Right renal pelvis (tissue), 4 donors: ENCODE measurements around the gene EGFLAM. TPM values are rescaled to one million over a fixed set of nuclear protein-coding genes. Genes with fewer than 3 reads are reported as not detected.

Experiments
- DNase-seq, 4 donors: peaks; one replicate each; pipeline ENCODE4 v3.0.0-alpha.2; 2013; ENCODE audit warnings: low read depth in 4 of 4, low spot score in 3 of 4, missing footprints in 1 of 4
- polyA plus RNA-seq, 4 donors: library from polyadenylated mRNA; unstranded; fragments of 120-200 nt; gene quantifications; one replicate each; pipeline ENCODE4 v1.2.1, GENCODE V29; 2013; ENCODE audit not compliant: insufficient read length in 4 of 4

The EGFLAM gene
- polyA plus RNA-seq, 4 donors = 8.6 to 11.6 (median 10.1) TPM

DNA sequence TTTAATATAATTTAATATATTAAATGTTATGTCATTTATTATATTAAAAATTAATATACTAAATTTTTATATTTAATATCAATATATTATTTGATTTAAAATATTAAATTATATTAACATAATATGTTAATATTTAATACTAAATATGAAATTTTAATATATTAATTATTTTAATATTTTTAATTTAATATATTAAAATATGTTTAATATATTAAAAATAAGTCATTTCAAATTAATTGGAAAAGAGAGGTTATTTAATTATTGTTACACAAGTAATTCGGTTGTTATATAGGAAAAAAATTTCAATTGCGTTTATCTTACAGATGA lies 183.9 kb downstream of the EGFLAM start:
- no peak for DNase-seq

GRCh38 chr5:38443390-38443789 lies 185.0 kb downstream of the EGFLAM start:
- DNase-seq = no peak

GRCh38 chr5:38445374-38446028 lies 187.1 kb downstream of the EGFLAM start:
- DNase-seq = no peak

DNA sequence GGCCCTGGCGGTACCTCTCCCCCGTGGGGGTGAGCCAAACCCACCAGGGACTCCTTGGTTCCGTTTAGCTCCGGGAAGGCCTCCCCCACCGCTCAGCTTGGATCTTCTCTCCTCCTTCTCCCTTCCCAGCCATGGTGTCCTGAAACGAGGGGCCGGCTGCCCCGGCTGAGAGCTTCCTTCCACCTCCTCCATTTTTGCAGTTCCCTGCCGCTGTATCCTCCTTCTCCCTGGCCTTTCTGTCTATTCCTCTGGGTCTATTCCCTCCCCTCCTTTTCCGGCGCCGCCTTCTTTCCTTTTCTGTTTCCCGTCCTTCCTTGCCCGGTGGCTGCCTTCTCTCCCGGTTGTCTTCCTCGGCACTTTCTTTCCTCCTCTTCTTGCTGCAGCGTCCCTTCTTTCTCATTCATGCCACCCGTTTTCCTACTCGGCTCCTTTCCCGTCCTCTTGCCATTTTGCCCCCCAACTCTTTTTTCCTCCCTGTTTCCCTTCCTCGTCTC lies 187.7 kb downstream of the EGFLAM start:
- no peak for DNase-seq

GRCh38 chr5:38447056-38447455 lies 188.7 kb downstream of the EGFLAM start:
- DNase-seq = no peak

DNA sequence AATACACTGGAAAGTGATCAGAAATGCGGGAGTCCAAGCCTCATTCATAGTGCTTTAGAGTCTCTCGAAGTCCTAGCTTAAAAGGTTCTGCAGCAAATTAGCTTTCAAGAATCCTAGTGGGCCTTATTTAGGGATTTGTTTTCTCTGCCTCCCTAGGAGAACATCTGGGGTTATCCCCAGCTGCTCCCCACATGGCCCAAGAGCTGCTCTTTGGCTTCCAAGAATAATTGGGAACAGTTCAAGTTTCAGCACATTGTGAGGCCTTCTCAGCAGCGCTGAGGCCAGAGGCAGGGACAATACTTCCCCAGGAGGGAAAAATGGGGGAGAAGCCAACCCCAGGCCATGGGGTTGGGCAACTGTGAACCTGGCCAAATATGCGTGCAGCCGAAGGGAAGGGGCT lies 189.4 kb downstream of the EGFLAM start:
- no peak for DNase-seq

DNA sequence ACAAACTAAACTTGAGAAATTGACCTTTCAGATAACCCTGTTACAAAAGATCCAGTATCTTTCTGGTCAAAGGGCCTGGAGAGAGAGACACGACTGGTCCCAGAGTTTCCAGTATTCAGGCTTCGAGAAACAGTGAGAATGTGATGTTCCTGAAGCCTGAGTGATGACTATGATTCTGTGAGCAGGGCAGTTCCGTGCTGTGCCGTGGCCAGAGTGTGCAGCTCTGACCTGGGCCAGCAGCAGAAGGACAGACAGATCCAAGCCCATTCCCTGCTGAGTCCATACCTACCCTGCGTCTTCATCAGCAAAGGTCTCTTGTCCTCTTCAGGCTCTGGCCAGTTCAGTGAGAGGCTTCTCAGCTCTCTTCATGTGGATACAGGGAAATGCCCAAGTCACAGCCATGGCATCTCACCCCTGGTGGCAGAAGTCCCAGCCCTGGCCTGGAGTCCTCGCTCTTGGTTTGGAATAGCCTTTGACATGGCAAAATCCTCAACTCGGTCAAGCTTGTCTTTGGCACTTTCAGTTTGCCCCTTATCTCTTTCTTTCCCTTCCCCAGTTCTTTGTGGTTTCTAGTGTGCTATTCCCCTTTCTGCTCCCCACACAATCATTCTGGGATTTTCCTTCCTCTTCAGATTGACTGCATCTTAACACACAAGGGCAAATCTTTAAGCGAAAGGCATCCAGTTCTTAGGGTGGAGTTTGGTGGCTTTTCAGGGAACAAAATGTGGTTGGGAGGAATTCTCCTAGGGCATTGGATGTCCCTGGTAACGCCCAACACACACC lies 190.4 kb downstream of the EGFLAM start:
- DNase-seq = no peak

DNA sequence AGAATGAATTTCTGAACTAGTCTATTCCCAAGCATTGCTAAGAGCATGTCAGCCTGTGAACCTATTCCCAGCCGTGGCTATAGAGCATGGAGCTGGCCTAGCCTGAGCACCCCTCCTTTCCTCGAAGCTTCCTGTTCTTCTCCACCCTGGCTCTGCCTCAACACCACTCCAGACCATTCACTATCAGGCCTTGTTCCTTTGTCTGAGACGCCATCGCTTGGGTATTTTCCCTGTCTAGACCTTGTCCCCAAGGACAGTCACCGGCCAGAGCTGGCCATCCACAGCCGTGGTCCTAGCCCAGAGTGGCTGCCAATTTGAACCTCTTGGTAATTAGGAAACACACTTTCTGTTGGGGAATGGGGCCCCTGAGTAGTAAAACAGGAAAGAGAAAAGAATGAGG lies 192.3 kb downstream of the EGFLAM start:
- DNase-seq = no peak

- DNase-seq = no peak
These were observed 192.8 kb downstream of the EGFLAM start for GRCh38 chr5:38451074-38451725.

DNA sequence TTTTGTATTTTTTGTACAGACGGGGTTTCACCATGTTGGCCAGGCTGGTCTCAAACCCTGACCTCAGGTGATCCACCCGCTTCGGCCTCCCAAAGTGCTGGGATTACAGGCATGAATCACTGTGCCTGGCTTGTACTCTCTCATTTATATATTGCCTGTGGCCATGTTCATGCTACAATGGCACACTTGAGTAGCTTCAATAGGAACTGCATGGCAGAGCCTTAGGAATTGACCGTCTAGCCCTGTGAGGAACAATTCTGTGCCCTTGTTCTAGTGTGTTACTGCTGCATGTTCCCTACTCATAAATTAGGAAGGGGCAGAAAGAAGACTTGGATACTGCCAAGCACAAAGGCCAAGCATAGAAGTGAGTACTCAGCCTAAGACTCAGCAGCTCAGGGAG lies 193.8 kb downstream of the EGFLAM start:
- DNase-seq = no peak

DNA sequence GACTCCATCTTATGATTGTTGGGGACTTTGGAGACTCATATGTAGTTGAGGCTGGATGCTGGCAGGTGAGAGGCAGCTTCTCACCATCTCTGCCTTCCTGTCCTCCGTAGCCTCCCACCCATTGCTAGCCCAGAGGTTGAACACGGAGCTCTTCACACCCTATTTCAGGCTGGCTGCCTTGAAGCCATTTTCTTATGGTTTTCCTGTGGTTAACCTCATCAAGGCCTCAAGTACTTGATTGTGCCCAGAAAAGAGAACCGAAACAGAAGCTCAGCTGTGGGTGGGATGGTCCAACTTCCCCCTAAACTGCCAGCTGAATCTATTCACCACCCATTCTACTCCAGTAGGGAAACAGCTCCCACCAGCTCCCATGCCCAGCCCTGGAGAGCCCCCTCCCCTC lies 195.1 kb downstream of the EGFLAM start:
- no peak for DNase-seq

DNA sequence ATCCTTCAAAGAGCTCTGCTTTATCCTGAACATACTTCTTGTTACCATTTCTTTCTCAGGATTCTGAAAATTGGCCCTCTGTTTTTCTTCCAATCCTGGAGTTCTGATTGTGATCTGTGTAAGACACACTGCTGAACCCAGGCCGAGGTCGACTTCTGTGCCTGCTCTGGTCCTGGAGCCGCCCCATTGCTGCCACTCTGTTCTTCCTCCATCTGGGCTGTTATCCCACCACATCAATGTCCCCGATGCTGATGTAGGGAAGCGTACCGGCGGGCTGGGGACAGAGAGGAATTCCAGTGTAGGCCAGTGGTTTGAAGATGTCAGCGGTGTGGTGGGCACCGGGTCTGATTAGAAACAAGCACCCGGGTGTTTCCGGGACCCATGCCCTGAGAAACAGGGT lies 195.6 kb downstream of the EGFLAM start:
- DNase-seq = no peak

GRCh38 chr5:38455796-38456330 lies 197.5 kb downstream of the EGFLAM start:
- no peak for DNase-seq

GRCh38 chr5:38456657-38457399 lies 198.5 kb downstream of the EGFLAM start:
- no peak for DNase-seq

DNA sequence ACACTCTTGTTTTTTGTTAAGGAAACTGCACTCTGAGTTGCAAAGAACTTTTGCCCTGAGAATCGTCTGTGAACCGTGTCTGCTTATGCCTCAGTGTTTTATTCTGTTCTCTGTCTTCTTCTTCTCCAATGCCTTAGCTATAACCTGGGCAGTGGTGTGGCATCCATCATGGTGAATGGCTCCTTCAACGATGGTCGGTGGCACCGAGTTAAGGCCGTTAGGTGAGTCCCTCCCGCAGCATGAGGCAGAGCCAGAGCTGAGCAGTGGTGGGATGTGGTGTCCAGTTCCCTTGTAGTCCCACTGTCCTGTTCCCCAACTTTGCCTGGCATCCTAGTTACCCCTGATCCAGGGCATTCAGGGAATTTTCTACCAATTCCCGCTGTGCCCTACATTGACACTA lies 199.8 kb downstream of the EGFLAM start:
- no peak for DNase-seq

DNA sequence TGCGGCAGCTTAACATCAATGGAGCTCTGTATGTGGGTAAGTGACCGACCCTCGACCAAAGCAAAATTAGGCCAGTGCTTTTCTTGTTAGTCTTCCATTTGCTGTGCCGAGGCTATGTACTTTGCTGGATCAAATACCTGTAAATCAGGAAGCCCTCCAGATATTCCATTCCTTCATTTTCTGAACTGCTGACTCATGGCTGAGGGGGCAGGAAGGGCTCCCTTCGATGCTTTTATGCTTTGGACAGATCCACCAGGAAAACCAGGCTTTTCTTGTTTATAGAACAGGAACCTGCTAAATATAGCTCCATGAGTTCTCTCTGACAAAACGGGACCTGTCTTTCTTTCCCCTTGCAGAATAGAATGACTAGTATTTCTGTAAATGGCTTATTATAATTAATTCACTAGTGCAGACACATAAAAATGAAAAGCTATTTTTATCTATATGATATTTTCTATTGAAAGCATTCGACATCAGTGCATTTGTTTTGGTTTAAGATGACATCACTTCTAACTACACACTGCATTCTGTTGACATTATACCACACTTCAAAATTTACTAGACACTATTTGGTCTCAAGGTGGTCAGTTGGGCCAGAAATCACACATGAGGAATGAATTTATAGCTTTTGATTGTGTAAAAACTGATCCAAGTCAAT lies 204.7 kb downstream of the EGFLAM start:
- DNase-seq = no peak

- peak in 3 of 4 donors; percentile 43 to 68 (median 60) for DNase-seq
These were observed 205.5 kb downstream of the EGFLAM start for GRCh38 chr5:38463634-38464521.

GRCh38 chr5:38465061-38465460 lies 206.7 kb downstream of the EGFLAM start:
- no peak for DNase-seq

- DNase-seq = no peak
These were observed 207.5 kb downstream of the EGFLAM start for GRCh38 chr5:38465702-38466423.
